Globus pallidus (tissue), 1 donor: ENCODE data around the gene SLC47A1.

Experiments used
- DNase-seq: peaks from one replicate; pipeline ENCODE4 v3.0.0-alpha.2; 2015; ENCODE audit warnings: low spot score

SLC47A1 gene

DNA sequence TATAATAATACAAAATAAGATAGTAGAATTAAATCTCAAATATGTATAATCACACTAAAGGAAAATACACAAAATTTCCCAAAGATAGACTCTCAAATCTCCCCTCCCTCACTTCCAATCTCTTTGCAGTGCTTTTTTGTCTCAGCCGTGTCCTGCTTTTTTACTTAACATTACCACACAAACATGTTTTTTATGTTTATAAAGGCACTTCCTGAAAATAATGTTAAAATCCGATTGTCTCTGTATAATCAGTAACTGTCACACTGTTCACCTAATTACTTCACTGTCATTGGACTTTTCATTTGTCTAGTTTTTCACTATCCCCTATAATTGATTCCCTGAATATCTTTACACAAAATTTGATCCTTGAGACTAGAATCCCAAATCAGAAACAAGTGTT lies 76.7 kb downstream of the SLC47A1 start:
- no peak for DNase-seq

DNA sequence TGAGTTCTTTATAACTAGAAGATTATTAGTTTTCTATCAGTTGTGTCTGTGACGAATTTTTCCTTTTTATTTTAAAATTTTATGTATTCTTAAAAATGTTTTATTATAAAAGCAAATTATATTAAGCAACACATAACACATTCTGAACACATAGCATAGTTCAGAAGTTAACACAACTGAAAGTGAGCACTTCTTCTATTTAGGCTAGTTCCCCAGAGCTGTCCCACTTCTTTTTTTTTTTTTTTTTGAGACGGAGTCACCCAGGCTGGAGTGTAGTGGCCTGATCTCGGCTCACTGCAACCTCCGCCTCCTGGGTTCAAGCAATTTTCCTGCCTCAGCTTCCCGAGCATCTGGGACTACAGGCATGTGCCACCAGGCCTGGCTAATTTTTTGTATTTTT lies 77.2 kb downstream of the SLC47A1 start:
- DNase-seq, result no peak

DNA sequence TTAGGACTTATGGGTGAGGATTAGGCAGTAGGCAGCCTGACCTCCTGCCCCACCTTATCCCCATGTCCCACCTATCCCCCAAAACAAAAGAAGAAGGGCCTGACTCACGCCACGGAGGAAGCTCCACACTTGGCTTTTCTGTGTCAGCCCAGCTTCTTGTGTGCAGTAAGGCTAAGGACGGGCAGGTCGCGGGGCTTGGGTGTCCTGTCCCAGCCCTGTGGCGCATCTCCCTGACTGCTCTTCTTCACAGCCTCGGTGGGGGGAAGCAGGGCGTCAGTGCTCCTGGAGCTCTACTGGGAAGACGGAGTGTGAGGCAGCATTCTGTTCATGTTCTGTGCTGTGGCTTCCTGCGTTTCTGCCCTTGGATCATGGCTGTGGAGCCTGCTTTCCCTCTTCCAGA lies 80.3 kb downstream of the SLC47A1 start:
- no peak for DNase-seq

DNA sequence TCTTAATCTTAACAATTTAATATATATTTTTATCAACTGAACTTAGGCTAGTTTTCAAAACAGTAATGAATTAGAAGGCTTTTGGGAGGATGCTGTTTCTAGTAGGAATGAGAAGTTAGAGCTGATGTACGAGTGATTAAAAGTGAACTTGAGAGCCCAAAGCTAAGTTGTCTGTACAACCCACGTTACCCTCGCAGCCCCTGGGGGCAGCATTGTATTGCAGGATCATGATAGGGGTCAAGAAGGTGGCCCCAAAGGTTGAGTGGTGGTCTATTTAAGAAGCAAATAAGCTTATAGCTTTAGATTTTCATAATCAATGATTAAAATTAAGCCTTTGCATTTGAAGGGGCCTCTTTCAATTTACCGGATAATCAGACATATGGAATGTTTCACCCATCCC lies 81.2 kb downstream of the SLC47A1 start:
- DNase-seq, result no peak

DNA sequence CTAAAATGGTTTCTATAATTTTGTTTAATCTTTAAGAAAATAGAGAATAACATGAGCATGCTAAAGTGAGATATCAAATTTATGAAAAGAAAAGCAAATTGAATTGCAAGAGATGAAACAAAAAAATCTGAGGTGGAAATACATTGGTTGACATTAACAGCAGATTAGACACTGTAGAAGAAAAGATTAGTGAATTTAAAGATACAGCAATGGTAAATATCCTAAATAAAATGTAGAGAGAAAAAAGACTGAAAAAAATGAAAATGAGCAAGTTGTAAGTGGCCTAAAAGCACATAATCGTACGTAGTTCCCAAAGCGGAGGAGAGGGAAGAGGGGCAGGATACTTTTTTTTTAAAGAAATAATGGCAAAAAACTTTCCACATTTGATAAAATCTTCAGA lies 84.4 kb downstream of the SLC47A1 start:
- no peak for DNase-seq

DNA sequence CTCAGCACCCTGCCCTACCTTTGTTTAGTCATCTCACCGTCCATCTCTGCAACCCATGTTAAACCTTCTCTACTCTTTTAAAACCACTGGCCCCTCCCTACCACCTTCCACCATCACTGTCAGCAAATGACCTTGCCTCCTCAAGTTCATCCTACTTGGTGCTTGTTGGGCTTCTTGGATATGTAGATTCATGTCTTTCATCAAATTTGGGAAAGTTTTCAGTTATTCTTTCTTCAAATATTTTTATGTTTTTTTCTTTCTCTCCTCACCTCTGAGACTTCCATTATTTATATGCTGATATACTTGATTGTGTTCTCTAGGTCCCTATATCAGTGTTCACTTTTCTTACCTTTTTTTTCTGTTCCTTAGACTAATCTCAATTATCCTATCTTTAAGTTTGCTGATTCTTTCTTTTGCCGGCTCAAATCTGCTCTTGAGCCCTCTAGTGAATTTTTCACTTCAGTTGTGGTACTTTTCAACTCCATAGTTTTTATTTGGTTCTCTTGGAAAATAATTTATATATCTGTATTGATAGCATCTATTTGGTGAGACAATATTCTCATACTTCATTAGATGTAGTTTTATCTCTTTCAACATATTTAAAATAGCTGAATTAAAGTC lies 86.2 kb downstream of the SLC47A1 start:
- no peak for DNase-seq

DNA sequence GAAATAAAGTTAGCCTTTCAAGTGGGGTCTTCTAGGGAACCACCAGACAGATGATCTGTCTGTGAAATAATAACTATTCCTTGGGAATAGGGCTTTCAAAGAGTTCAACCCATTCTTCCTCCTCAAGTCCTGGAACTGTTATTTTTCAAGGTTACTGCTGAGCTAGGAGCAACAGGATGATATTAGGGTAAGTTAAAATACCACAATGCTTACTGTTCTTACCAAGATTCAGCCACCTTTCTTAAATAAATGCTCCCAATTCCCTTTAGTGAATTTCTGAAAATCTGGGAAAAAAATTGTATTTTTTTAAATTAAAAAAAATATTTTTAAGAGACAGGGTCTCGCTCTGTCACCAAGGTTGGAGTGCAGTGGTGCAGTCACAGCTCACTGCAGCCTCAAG lies 88.0 kb downstream of the SLC47A1 start:
- no peak for DNase-seq

DNA sequence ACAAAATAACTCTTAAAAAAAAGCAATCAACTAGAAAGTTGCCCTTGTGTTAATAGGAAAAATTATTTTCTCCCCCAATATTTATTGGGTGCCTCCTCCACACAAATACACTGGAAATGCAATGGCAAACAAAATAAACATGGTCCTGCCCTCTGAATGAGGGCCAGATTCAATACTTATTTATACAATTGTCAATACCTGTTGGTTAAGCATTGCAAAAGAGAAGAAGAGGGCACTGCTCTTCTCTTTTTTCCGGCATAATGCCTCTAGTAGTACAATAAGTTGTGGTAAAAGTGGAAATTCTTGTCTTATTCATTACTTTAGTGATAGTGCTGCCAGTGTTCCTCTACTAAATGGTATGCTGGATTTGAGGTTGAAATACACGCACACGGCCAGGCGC lies 92.4 kb downstream of the SLC47A1 start:
- no peak for DNase-seq
